Measurements from ENCODE around the gene CPHXL.

CPHXL gene

GRCh38 chr16:75697571-75697970, 28.7 kb downstream of the CPHXL start:
- DNase-seq, result no peak

DNA sequence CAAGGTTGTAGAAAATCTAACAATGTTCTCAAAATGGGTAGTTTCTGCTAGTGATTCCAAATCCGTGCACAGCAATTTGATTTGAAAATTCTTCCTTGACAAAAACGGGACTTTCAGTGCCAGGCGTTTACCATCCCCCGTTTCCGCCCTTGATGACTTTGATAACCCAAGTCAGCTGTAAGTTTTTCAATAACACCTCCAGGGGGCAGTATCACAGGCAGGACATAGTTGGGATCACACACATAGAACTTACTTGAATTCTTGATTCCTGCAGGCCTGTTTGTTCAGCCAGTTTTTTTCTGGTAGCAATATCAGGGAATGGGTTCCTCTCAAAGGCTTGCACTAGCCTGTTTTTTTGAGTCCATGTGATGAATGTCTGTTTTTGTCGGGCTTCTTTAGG, 30.6 kb downstream of the CPHXL start:
- DNase-seq, result no peak

DNA sequence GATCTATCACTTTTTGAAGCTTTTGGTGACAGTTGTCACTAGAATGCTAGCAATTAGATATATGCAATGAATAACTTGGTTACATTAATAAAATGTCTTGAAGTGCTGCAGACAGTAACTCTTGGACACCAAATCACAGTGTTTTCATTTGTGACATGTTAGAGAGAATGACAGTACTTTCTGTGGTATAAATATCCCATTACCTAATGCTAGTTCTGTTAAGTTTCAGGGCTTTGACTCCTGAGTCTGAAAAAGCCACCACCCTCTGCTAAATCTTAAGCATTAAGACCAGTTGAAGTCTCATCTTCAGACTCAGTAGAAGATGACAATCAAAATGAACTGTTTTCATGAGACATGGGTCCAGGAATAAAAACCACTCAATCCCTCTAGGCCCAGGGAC, 38.9 kb downstream of the CPHXL start:
- DNase-seq, result no peak

GRCh38 chr16:75682308-75682707, 44.0 kb downstream of the CPHXL start:
- no peak for DNase-seq

GRCh38 chr16:75679366-75679765, 46.9 kb downstream of the CPHXL start:
- no peak for DNase-seq

DNA sequence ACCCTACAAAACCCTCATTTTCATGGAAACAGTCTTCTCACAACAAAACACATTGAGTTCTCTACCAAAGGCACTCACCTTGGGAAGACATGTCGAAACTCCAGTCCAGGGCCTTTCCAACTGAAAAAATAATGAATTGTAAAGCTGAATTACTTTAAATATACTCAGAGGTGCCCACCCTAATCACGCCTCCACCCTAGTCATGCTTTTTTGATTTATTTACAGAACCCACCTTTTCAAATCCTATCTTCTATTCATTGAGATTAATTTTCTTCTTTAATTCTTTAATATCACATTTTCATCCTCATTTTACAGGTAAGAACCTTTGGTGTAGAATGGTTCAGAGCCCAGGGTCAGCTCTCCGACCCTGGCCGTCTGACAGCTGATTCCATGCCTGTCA, 49.4 kb downstream of the CPHXL start, which contains the start of gene CPHXL2:
Gene CPHXL2, minus strand, starts transcription at position 101 of the 400 bp plus-strand sequence. Its CDS starts 10 bp downstream, at position 91.
- no peak for DNase-seq

DNA sequence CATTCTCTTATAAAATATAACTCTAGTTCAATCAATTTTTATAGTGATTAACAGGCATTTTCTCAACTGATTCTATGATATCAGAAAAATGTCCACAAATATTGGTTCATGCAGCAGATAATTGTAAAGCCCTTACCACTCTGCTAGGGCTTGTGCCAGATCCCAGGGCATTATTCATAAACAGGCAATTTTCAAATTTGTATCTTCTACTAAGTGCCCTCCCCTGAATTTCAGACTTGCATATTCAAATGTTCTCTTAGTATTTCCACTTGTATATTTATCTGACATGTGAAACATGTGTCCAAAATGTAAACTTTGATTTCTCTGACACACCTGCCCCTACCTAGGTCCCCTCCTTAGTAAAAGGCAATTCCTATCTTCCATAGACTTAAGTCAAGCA, 58.8 kb downstream of the CPHXL start:
- DNase-seq, result no peak
